NCI-H187 treated with DMSO at 0.1 percent for 48 hours (cell line): ENCODE data around the gene RNF17.

Experiments
- DNase-seq: peaks from one replicate; lab custom pipeline; 2025; lab: John Stamatoyannopoulos, UW

The RNF17 gene

GRCh38 chr13:24861617-24862362 is 97.8 kb downstream of the RNF17 start:
- DNase-seq: no peak

- DNase-seq: no peak
These were observed 100.0 kb downstream of the RNF17 start for GRCh38 chr13:24863748-24864540.

- DNase-seq: no peak
These were observed 100.6 kb downstream of the RNF17 start for GRCh38 chr13:24864579-24864978.

GRCh38 chr13:24865163-24865953 is 101.4 kb downstream of the RNF17 start:
- no peak for DNase-seq

- no peak for DNase-seq
These were observed 102.5 kb downstream of the RNF17 start for GRCh38 chr13:24866488-24866887.

GRCh38 chr13:24868874-24869273 is 104.9 kb downstream of the RNF17 start:
- no peak for DNase-seq

GRCh38 chr13:24870380-24870760 is 106.4 kb downstream of the RNF17 start:
- DNase-seq: no peak

GRCh38 chr13:24875566-24875965 is 111.6 kb downstream of the RNF17 start:
- DNase-seq: no peak

GRCh38 chr13:24877531-24877930 is 113.6 kb downstream of the RNF17 start:
- no peak for DNase-seq

GRCh38 chr13:24878340-24878739 is 114.4 kb downstream of the RNF17 start:
- no peak for DNase-seq

GRCh38 chr13:24882665-24883064 is 118.7 kb downstream of the RNF17 start:
- no peak for DNase-seq

GRCh38 chr13:24887759-24888158 is 123.8 kb downstream of the RNF17 start:
- DNase-seq: no peak

GRCh38 chr13:24888291-24888931 is 124.4 kb downstream of the RNF17 start:
- no peak for DNase-seq

- DNase-seq: no peak
These were observed 126.3 kb downstream of the RNF17 start for GRCh38 chr13:24890256-24890655.

- DNase-seq: no peak
These were observed 127.6 kb downstream of the RNF17 start for GRCh38 chr13:24891476-24892108.

- DNase-seq: no peak
These were observed 128.9 kb downstream of the RNF17 start for GRCh38 chr13:24892829-24893228.

- no peak for DNase-seq
These were observed 129.9 kb downstream of the RNF17 start for GRCh38 chr13:24893863-24894262.

- no peak for DNase-seq
These were observed 130.5 kb downstream of the RNF17 start for GRCh38 chr13:24894277-24894971.

GRCh38 chr13:24894972-24895300 is 131.0 kb downstream of the RNF17 start:
- DNase-seq: no peak

GRCh38 chr13:24896061-24896460 is 132.1 kb downstream of the RNF17 start:
- DNase-seq: no peak

GRCh38 chr13:24897293-24897692 is 133.3 kb downstream of the RNF17 start:
- DNase-seq: no peak
